ENCODE data around the gene SNX21. TPM values are rescaled to one million over a fixed set of nuclear protein-coding genes. Genes with fewer than 3 reads are reported as not detected.

The SNX21 gene
- total and polyA plus RNA-seq, 2 experiments from 2014 or later = 50.9 to 88.4 TPM

- Histone ChIP-seq H3K4me3 (peak overlapping the region; percentile 78), H3K79me2 (ENCODE audit: insufficient read depth) (peaks cover 23% of the 10 kb centered on the region; the same call in 1 of the 2 replicates), H3K9me2 (ENCODE audit: insufficient read depth) (no peaks in the 10 kb centered on the region), H3K9me3 (ENCODE audit: low read depth) (no peaks in the 10 kb centered on the region), H3K36me3 (ENCODE audit: low read depth) (0 out of 2 replicates have a peak, but pooled peaks cover under 1% of the 10 kb centered on the region), H4K20me1 (ENCODE audit: insufficient read depth) (peaks cover 1% of the 10 kb centered on the region; the same call in 1 of the 2 replicates), H2AFZ (peak overlapping the region; percentile 81), H3K9ac (peak overlapping the region; percentile 85), H3K4me2 (ENCODE audit: unreplicated experiment) (peak overlapping the region; percentile 75), H3F3A (ENCODE audit: insufficient read depth) (peaks cover 3% of the 10 kb centered on the region), H3K27me3 (replicated peaks; ENCODE audit: insufficient read depth) (no peaks in the 10 kb centered on the region), H3K4me1 (ENCODE audit: insufficient read depth) (peaks cover 4% of the 10 kb centered on the region), H3K27ac (peak overlapping the region; percentile 52)
- peak; percentile 83 for DNase-seq
- no peak for TF ChIP-seq EZH2phosphoT487 (IDR thresholded peaks at IDR 0.05; ENCODE audit: insufficient read depth, low read depth)
- in situ Hi-C loops (cut with MboI) = no loop called here
- WGBS, 2 experiments (ENCODE audit: low coverage in 1 of 2, low lambda C conversion rate in 2 of 2, missing lambda C conversion rate in 2 of 2) = 5 to 6% methylated on average over 51 to 72 of the region's 79 CpGs
Measured at GRCh38 chr20:45890077-45890984, 56.7 kb downstream of the SNX21 start.

- H3K4me1 ChIP-seq (ENCODE audit: insufficient read depth) = no peaks in the 10 kb centered on the region; the same call in 1 of the 2 replicates
- 0 to 1% methylated on average over 63 to 68 of the region's 78 CpGs for WGBS, 2 experiments (ENCODE audit: low coverage in 1 of 2, low lambda C conversion rate in 2 of 2, missing lambda C conversion rate in 2 of 2)
- peaks cover 23% of the 10 kb centered on the region; the same call in 1 of the 2 replicates for H3K79me2 ChIP-seq (ENCODE audit: insufficient read depth)
- no peaks in the 10 kb centered on the region for H3K27me3 ChIP-seq (replicated peaks; ENCODE audit: insufficient read depth)
- H3K9me2 ChIP-seq (ENCODE audit: insufficient read depth) = no peaks in the 10 kb centered on the region
- no peak for TF ChIP-seq EZH2phosphoT487 (IDR thresholded peaks at IDR 0.05; ENCODE audit: insufficient read depth, low read depth)
- no peak for TF ChIP-seq EZH2 (IDR thresholded peaks at IDR 0.05; ENCODE audit: insufficient read depth, poor library complexity, severe bottlenecking)
- H3K27ac ChIP-seq = peak within 1 kb of the TSS; percentile 52
- peak within 1 kb of the TSS; percentile 78 for H3K4me3 ChIP-seq
- H4K20me1 ChIP-seq (ENCODE audit: insufficient read depth) = no peaks in the 10 kb centered on the region
- peak within 1 kb of the TSS; percentile 75 for H3K4me2 ChIP-seq (ENCODE audit: unreplicated experiment)
- H3F3A ChIP-seq (ENCODE audit: insufficient read depth) = no peaks in the 10 kb centered on the region
- peak within 1 kb of the TSS; percentile 85 for H3K9ac ChIP-seq
- in situ Hi-C loops (cut with MboI) = no loop called here
- peak; percentile 97 for DNase-seq
- H2AFZ ChIP-seq = peak within 1 kb of the TSS; percentile 81
- H3K36me3 ChIP-seq (ENCODE audit: low read depth) = peaks cover 10% of the 10 kb centered on the region; the same call in 1 of the 2 replicates
- no peaks in the 10 kb centered on the region for H3K9me3 ChIP-seq (ENCODE audit: low read depth)
Measured at GRCh38 chr20:45890985-45891983, 57.7 kb downstream of the SNX21 start, which contains the start of the genes CTSA and NEURL2. Gene CTSA (plus strand): TSS chr20:45891335. CDS start chr20:45891569, 234 bp downstream. Gene NEURL2 (minus strand): TSS chr20:45891208. CDS start chr20:45890991, 217 bp downstream.

- Histone ChIP-seq H3K9me2 (ENCODE audit: insufficient read depth) (no peaks in the 10 kb centered on the region), H3K9me3 (ENCODE audit: low read depth) (no peaks in the 10 kb centered on the region), H3K4me1 (ENCODE audit: insufficient read depth) (no peaks in the 10 kb centered on the region; the same call in 1 of the 2 replicates), H3K27ac (no peak overlapping the region), H3K79me2 (ENCODE audit: insufficient read depth) (peaks cover 23% of the 10 kb centered on the region; the same call in 1 of the 2 replicates), H3K36me3 (ENCODE audit: low read depth) (peaks cover 14% of the 10 kb centered on the region; the same call in 1 of the 2 replicates), H4K20me1 (ENCODE audit: insufficient read depth) (no peaks in the 10 kb centered on the region), H2AFZ (no peak overlapping the region), H3F3A (ENCODE audit: insufficient read depth) (no peaks in the 10 kb centered on the region), H3K4me2 (ENCODE audit: unreplicated experiment) (peak overlapping the region; percentile 75), H3K27me3 (replicated peaks; ENCODE audit: insufficient read depth) (no peaks in the 10 kb centered on the region), H3K4me3 (peak overlapping the region; percentile 78), H3K9ac (peak overlapping the region; percentile 85)
- TF ChIP-seq EZH2phosphoT487 (IDR thresholded peaks at IDR 0.05; ENCODE audit: insufficient read depth, low read depth) = no peak
- no peak for TF ChIP-seq EZH2 (IDR thresholded peaks at IDR 0.05; ENCODE audit: insufficient read depth, poor library complexity, severe bottlenecking)
- DNase-seq = peak; percentile 73
- in situ Hi-C loops (cut with MboI) = no loop called here
- WGBS, 2 experiments (ENCODE audit: low coverage in 1 of 2, low lambda C conversion rate in 2 of 2, missing lambda C conversion rate in 2 of 2) = 65 to 70% methylated on average over 9 of the region's 9 CpGs
Measured at GRCh38 chr20:45892049-45892825, 58.6 kb downstream of the SNX21 start.

Other genes with a start within 250 kb of the SNX21 start
- not detected in 2 replicates for gene WFDC10A, start 204.1 kb upstream of the SNX21 start, total RNA-seq (2014; rRNA removed; shearing (Covaris generic))
- gene WFDC10A, start 204.1 kb upstream of the SNX21 start, polyA plus RNA-seq (2016; fragmentation: Nextera tagmentation; extraction: Ambion mirVana) = not detected in 2 replicates
- gene WFDC9, start 202.5 kb upstream of the SNX21 start, total RNA-seq (2014; rRNA removed; shearing (Covaris generic)) = not detected in 2 replicates
- gene WFDC9, start 202.5 kb upstream of the SNX21 start, polyA plus RNA-seq (2016; fragmentation: Nextera tagmentation; extraction: Ambion mirVana) = not detected in 2 replicates
- not detected in 2 replicates for gene WFDC11, start 163.6 kb upstream of the SNX21 start, total RNA-seq (2014; rRNA removed; shearing (Covaris generic))
- gene WFDC11, start 163.6 kb upstream of the SNX21 start, polyA plus RNA-seq (2016; fragmentation: Nextera tagmentation; extraction: Ambion mirVana) = not detected in 2 replicates
- gene WFDC13, start 131.8 kb upstream of the SNX21 start, total RNA-seq (2014; rRNA removed; shearing (Covaris generic)) = not detected in 2 replicates
- not detected in 2 replicates for gene WFDC13, start 131.8 kb upstream of the SNX21 start, polyA plus RNA-seq (2016; fragmentation: Nextera tagmentation; extraction: Ambion mirVana)
- not detected in 2 replicates for gene WFDC10B, start 128.8 kb upstream of the SNX21 start, total RNA-seq (2014; rRNA removed; shearing (Covaris generic))
- gene WFDC10B, start 128.8 kb upstream of the SNX21 start, polyA plus RNA-seq (2016; fragmentation: Nextera tagmentation; extraction: Ambion mirVana) = not detected in 2 replicates
- gene SPINT4, start 111.5 kb upstream of the SNX21 start, total RNA-seq (2014; rRNA removed; shearing (Covaris generic)) = not detected in 2 replicates
- not detected in 2 replicates for gene SPINT4, start 111.5 kb upstream of the SNX21 start, polyA plus RNA-seq (2016; fragmentation: Nextera tagmentation; extraction: Ambion mirVana)
- 0.76 TPM in 1 of 2 replicates, not detected in the other for gene WFDC3, start 41.9 kb upstream of the SNX21 start, total RNA-seq (2014; rRNA removed; shearing (Covaris generic))
- 2.4 and 3.6 TPM in 2 replicates for gene WFDC3, start 41.9 kb upstream of the SNX21 start, polyA plus RNA-seq (2016; fragmentation: Nextera tagmentation; extraction: Ambion mirVana)
- 12.4 and 22.9 TPM in 2 replicates for gene DNTTIP1, start 41.8 kb upstream of the SNX21 start, total RNA-seq (2014; rRNA removed; shearing (Covaris generic))
- 57.2 and 57.6 TPM in 2 replicates for gene DNTTIP1, start 41.8 kb upstream of the SNX21 start, polyA plus RNA-seq (2016; fragmentation: Nextera tagmentation; extraction: Ambion mirVana)
- 33.8 and 38.8 TPM in 2 replicates for gene UBE2C, start 21.2 kb upstream of the SNX21 start, total RNA-seq (2014; rRNA removed; shearing (Covaris generic))
- gene UBE2C, start 21.2 kb upstream of the SNX21 start, polyA plus RNA-seq (2016; fragmentation: Nextera tagmentation; extraction: Ambion mirVana) = 69.2 and 78.4 TPM in 2 replicates
- not detected in 2 replicates for gene TNNC2, start 6.5 kb upstream of the SNX21 start, total RNA-seq (2014; rRNA removed; shearing (Covaris generic))
- gene TNNC2, start 6.5 kb upstream of the SNX21 start, polyA plus RNA-seq (2016; fragmentation: Nextera tagmentation; extraction: Ambion mirVana) = 0.83 and 1.1 TPM in 2 replicates
- 37.2 and 55.2 TPM in 2 replicates for gene ACOT8, start 23.6 kb downstream of the SNX21 start, total RNA-seq (2014; rRNA removed; shearing (Covaris generic))
- gene ACOT8, start 23.6 kb downstream of the SNX21 start, polyA plus RNA-seq (2016; fragmentation: Nextera tagmentation; extraction: Ambion mirVana) = 30.0 and 32.9 TPM in 2 replicates
- gene ZSWIM3, start 23.8 kb downstream of the SNX21 start, total RNA-seq (2014; rRNA removed; shearing (Covaris generic)) = 4.3 and 5.3 TPM in 2 replicates
- 1.9 and 2.0 TPM in 2 replicates for gene ZSWIM3, start 23.8 kb downstream of the SNX21 start, polyA plus RNA-seq (2016; fragmentation: Nextera tagmentation; extraction: Ambion mirVana)
- gene ZSWIM1, start 47.4 kb downstream of the SNX21 start, total RNA-seq (2014; rRNA removed; shearing (Covaris generic)) = 7.7 and 8.9 TPM in 2 replicates
- 6.6 and 8.5 TPM in 2 replicates for gene ZSWIM1, start 47.4 kb downstream of the SNX21 start, polyA plus RNA-seq (2016; fragmentation: Nextera tagmentation; extraction: Ambion mirVana)
- not detected in 2 replicates for gene SPATA25, start 53.8 kb downstream of the SNX21 start, total RNA-seq (2014; rRNA removed; shearing (Covaris generic))
- 0.27 TPM in 1 of 2 replicates, not detected in the other for gene SPATA25, start 53.8 kb downstream of the SNX21 start, polyA plus RNA-seq (2016; fragmentation: Nextera tagmentation; extraction: Ambion mirVana)
- 4.3 and 8.3 TPM in 2 replicates for gene NEURL2, start 57.4 kb downstream of the SNX21 start, total RNA-seq (2014; rRNA removed; shearing (Covaris generic))
- gene NEURL2, start 57.4 kb downstream of the SNX21 start, polyA plus RNA-seq (2016; fragmentation: Nextera tagmentation; extraction: Ambion mirVana) = 1.4 and 2.1 TPM in 2 replicates
- 154 and 176 TPM in 2 replicates for gene CTSA, start 57.5 kb downstream of the SNX21 start, total RNA-seq (2014; rRNA removed; shearing (Covaris generic))
- 303 and 321 TPM in 2 replicates for gene CTSA, start 57.5 kb downstream of the SNX21 start, polyA plus RNA-seq (2016; fragmentation: Nextera tagmentation; extraction: Ambion mirVana)
- 14.5 and 22.6 TPM in 2 replicates for gene PLTP, start 78.4 kb downstream of the SNX21 start, total RNA-seq (2014; rRNA removed; shearing (Covaris generic))
- 24.4 and 25.7 TPM in 2 replicates for gene PLTP, start 78.4 kb downstream of the SNX21 start, polyA plus RNA-seq (2016; fragmentation: Nextera tagmentation; extraction: Ambion mirVana)
- gene PCIF1, start 100.9 kb downstream of the SNX21 start, total RNA-seq (2014; rRNA removed; shearing (Covaris generic)) = 4.2 and 5.3 TPM in 2 replicates
- 23.8 and 24.3 TPM in 2 replicates for gene PCIF1, start 100.9 kb downstream of the SNX21 start, polyA plus RNA-seq (2016; fragmentation: Nextera tagmentation; extraction: Ambion mirVana)
- 10.8 and 12.6 TPM in 2 replicates for gene ZNF335, start 138.4 kb downstream of the SNX21 start, total RNA-seq (2014; rRNA removed; shearing (Covaris generic))
- 6.0 and 6.9 TPM in 2 replicates for gene ZNF335, start 138.4 kb downstream of the SNX21 start, polyA plus RNA-seq (2016; fragmentation: Nextera tagmentation; extraction: Ambion mirVana)
- gene MMP9, start 175.1 kb downstream of the SNX21 start, total RNA-seq (2014; rRNA removed; shearing (Covaris generic)) = not detected in 2 replicates
- 0.10 and 0.13 TPM in 2 replicates for gene MMP9, start 175.1 kb downstream of the SNX21 start, polyA plus RNA-seq (2016; fragmentation: Nextera tagmentation; extraction: Ambion mirVana)
- gene SLC12A5, start 195.4 kb downstream of the SNX21 start, total RNA-seq (2014; rRNA removed; shearing (Covaris generic)) = not detected in 2 replicates
- 0.55 and 0.58 TPM in 2 replicates for gene SLC12A5, start 195.4 kb downstream of the SNX21 start, polyA plus RNA-seq (2016; fragmentation: Nextera tagmentation; extraction: Ambion mirVana)

All from GM23248 (cell line).